Breast epithelium (tissue), 3 donors: ENCODE data around the gene EIF2B2.

Experiments used
- POLR2A ChIP-seq: fragments of 450-650 bp; IDR thresholded peaks from one replicate; pipeline ENCODE4 v1.6.1; 2016; ENCODE audit warnings: antibody characterized with exemption, mild to moderate bottlenecking, moderate library complexity
- POLR2AphosphoS5 ChIP-seq, 3 donors: sonication (generic); formaldehyde crosslinking; IDR thresholded peaks; one replicate each; pipeline ENCODE4 v1.6.1; 2017; ENCODE audit warnings: antibody characterized with exemption in 3 of 3
- TF ChIP-seq, protein P1 (sequence below), 3 donors: fragments of 450-650 bp; IDR thresholded peaks; one replicate each; pipeline ENCODE4 v1.5.1; 2016 to 2017; ENCODE audit warnings: antibody characterized with exemption in 3 of 3, mild to moderate bottlenecking in 3 of 3, moderate library complexity in 3 of 3

DNA sequence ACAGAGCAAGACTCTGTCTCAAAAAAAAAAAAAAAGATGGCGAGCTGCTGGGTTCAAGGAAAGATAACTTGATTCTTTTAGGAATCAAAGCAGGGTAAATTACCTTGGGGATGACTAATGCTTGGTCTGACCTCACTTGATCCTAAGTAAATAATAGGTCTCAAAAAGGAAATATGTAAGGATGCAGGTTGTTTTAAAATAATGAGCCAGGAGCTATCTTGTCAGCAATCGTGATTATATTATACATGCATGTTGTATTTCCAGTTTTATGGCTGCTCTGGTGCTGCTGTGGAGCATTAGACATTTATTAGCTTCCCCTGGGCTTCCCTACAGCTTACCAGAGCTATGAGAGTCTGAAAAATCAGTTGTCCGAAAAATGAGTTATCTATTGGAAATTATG, 2.6 kb downstream of the EIF2B2 start:
- TF ChIP-seq POLR2AphosphoS5 (IDR thresholded peaks at IDR 0.05) (no peak), POLR2A (no peak)
- TF ChIP-seq, protein P1, sequence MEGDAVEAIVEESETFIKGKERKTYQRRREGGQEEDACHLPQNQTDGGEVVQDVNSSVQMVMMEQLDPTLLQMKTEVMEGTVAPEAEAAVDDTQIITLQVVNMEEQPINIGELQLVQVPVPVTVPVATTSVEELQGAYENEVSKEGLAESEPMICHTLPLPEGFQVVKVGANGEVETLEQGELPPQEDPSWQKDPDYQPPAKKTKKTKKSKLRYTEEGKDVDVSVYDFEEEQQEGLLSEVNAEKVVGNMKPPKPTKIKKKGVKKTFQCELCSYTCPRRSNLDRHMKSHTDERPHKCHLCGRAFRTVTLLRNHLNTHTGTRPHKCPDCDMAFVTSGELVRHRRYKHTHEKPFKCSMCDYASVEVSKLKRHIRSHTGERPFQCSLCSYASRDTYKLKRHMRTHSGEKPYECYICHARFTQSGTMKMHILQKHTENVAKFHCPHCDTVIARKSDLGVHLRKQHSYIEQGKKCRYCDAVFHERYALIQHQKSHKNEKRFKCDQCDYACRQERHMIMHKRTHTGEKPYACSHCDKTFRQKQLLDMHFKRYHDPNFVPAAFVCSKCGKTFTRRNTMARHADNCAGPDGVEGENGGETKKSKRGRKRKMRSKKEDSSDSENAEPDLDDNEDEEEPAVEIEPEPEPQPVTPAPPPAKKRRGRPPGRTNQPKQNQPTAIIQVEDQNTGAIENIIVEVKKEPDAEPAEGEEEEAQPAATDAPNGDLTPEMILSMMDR (IDR thresholded peaks at IDR 0.05): no peak
